Breast epithelium (tissue), 3 donors: ENCODE measurements around the gene KRT76.

Experiments
- CTCF ChIP-seq, 3 donors: fragments of 450-650 bp; IDR thresholded peaks; one replicate each; pipeline ENCODE4 v1.5.1; 2016 to 2017; ENCODE audit warnings: antibody characterized with exemption in 3 of 3, mild to moderate bottlenecking in 3 of 3, moderate library complexity in 3 of 3
- POLR2A ChIP-seq: fragments of 450-650 bp; IDR thresholded peaks from one replicate; pipeline ENCODE4 v1.6.1; 2016; ENCODE audit warnings: antibody characterized with exemption, mild to moderate bottlenecking, moderate library complexity

- TF ChIP-seq CTCF (IDR thresholded peaks at IDR 0.05) (no peak), POLR2A (no peak)
Observed at GRCh38 chr12:52797529-52797894, 20.4 kb upstream of the KRT76 start.
